ENCODE data around the gene DEXI.

Gene DEXI

GRCh38 chr16:10978871-10979446 lies 36.7 kb upstream of the DEXI start:
- H4K20me1 ChIP-seq (ENCODE audit: low read depth, low read length), result no peaks in the 10 kb centered on the region
- H2AFZ ChIP-seq (ENCODE audit: low read depth, low read length, severe bottlenecking), result no peak overlapping the region
- no peak overlapping the region for H3K4me2 ChIP-seq (ENCODE audit: low read depth, low read length, poor library complexity, severe bottlenecking)
- H3F3A ChIP-seq (ENCODE audit: insufficient read depth), result no peaks in the 10 kb centered on the region; the same call in 1 of the 2 replicates
- H3K79me2 ChIP-seq (ENCODE audit: insufficient read depth, low read length), result no peaks in the 10 kb centered on the region
- H3K9me3 ChIP-seq (ENCODE audit: insufficient read depth, low read length), result no peaks in the 10 kb centered on the region
- H3K36me3 ChIP-seq (ENCODE audit: low read length), result no peaks in the 10 kb centered on the region
- H3K27me3 ChIP-seq (ENCODE audit: low read length), result no peaks in the 10 kb centered on the region
- H3K9ac ChIP-seq (ENCODE audit: low read length), result no peak overlapping the region
- no peak overlapping the region for H3K27ac ChIP-seq (ENCODE audit: low read depth, low read length)
- H3K4me3 ChIP-seq (ENCODE audit: insufficient read depth, low read length, poor library complexity, severe bottlenecking), result no peak overlapping the region
- TF ChIP-seq CTCF (IDR thresholded peaks at IDR 0.05; ENCODE audit: insufficient read depth, low read length, poor library complexity, severe bottlenecking) (no peak), EZH2phosphoT487 (conservative IDR thresholded peaks at IDR 0.05; ENCODE audit: low read length) (no peak)
- no peaks in the 10 kb centered on the region for H3K9me2 ChIP-seq (replicated peaks; ENCODE audit: insufficient read depth, low read length)

GRCh38 chr16:10978124-10978523 lies 35.9 kb upstream of the DEXI start:
- Histone ChIP-seq H3F3A (ENCODE audit: insufficient read depth) (no peaks in the 10 kb centered on the region; the same call in 1 of the 2 replicates), H4K20me1 (ENCODE audit: low read depth, low read length) (no peaks in the 10 kb centered on the region), H3K9me2 (replicated peaks; ENCODE audit: insufficient read depth, low read length) (no peaks in the 10 kb centered on the region), H3K27me3 (ENCODE audit: low read length) (no peaks in the 10 kb centered on the region), H3K79me2 (ENCODE audit: insufficient read depth, low read length) (no peaks in the 10 kb centered on the region), H3K9me3 (ENCODE audit: insufficient read depth, low read length) (no peaks in the 10 kb centered on the region), H3K36me3 (ENCODE audit: low read length) (no peaks in the 10 kb centered on the region), H3K27ac (ENCODE audit: low read depth, low read length) (no peak overlapping the region), H3K9ac (ENCODE audit: low read length) (no peak overlapping the region), H3K4me3 (ENCODE audit: insufficient read depth, low read length, poor library complexity, severe bottlenecking) (no peak overlapping the region), H3K4me2 (ENCODE audit: low read depth, low read length, poor library complexity, severe bottlenecking) (no peak overlapping the region), H2AFZ (ENCODE audit: low read depth, low read length, severe bottlenecking) (no peak overlapping the region)
- TF ChIP-seq CTCF (IDR thresholded peaks at IDR 0.05; ENCODE audit: insufficient read depth, low read length, poor library complexity, severe bottlenecking) (no peak), EZH2phosphoT487 (conservative IDR thresholded peaks at IDR 0.05; ENCODE audit: low read length) (no peak)

GRCh38 chr16:10976634-10977033 lies 34.4 kb upstream of the DEXI start:
- Histone ChIP-seq H4K20me1 (ENCODE audit: low read depth, low read length) (no peaks in the 10 kb centered on the region), H2AFZ (ENCODE audit: low read depth, low read length, severe bottlenecking) (no peak overlapping the region), H3K36me3 (ENCODE audit: low read length) (no peaks in the 10 kb centered on the region), H3K27ac (ENCODE audit: low read depth, low read length) (no peak overlapping the region), H3K4me2 (ENCODE audit: low read depth, low read length, poor library complexity, severe bottlenecking) (no peak overlapping the region), H3K9me2 (replicated peaks; ENCODE audit: insufficient read depth, low read length) (no peaks in the 10 kb centered on the region), H3K4me3 (ENCODE audit: insufficient read depth, low read length, poor library complexity, severe bottlenecking) (no peak overlapping the region), H3K9ac (ENCODE audit: low read length) (no peak overlapping the region), H3K79me2 (ENCODE audit: insufficient read depth, low read length) (no peaks in the 10 kb centered on the region), H3K27me3 (ENCODE audit: low read length) (no peaks in the 10 kb centered on the region), H3K9me3 (ENCODE audit: insufficient read depth, low read length) (no peaks in the 10 kb centered on the region), H3F3A (ENCODE audit: insufficient read depth) (no peaks in the 10 kb centered on the region; the same call in 1 of the 2 replicates)
- TF ChIP-seq CTCF (IDR thresholded peaks at IDR 0.05; ENCODE audit: insufficient read depth, low read length, poor library complexity, severe bottlenecking) (no peak), EZH2phosphoT487 (conservative IDR thresholded peaks at IDR 0.05; ENCODE audit: low read length) (no peak)
